GM12801 (cell line): ENCODE data around the gene CARD14.

Source experiments
- CTCF ChIP-seq: IDR thresholded peaks from one replicate; pipeline ENCODE4 v1.5.1; 2011; ENCODE audit warnings: control low read depth; ENCODE audit not compliant: insufficient read length; ENCODE audit errors: extremely low read depth

The CARD14 gene

GRCh38 chr17:80169107-80169506 is 723 bp upstream of the CARD14 start:
- TF ChIP-seq CTCF = no peak

GRCh38 chr17:80171681-80172080 is 1.9 kb downstream of the CARD14 start:
- TF ChIP-seq CTCF = no peak

GRCh38 chr17:80173126-80173525 is 3.3 kb downstream of the CARD14 start:
- TF ChIP-seq CTCF = no peak

- TF ChIP-seq CTCF = no peak
Observed at GRCh38 chr17:80173916-80174315, 4.1 kb downstream of the CARD14 start.

DNA sequence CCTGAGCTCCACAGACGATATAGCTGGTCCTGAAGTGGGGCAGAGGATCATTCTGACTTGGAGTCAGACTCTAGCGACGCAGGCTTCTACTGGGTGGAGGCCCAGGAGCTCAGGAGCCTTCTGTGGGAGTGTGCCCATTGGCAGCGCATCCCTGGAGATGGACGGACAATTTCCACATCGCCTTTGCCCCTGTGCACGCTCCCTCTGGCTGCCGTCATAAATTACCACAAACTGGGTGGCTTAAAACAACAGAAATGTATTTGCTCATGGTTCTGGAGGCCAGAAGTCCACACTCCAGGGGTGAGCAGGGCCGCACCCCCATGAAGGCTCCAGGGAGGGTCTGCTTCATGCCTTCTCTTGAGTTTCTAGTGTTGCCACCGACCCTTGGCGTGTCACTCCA is 6.9 kb downstream of the CARD14 start:
- TF ChIP-seq CTCF = no peak

DNA sequence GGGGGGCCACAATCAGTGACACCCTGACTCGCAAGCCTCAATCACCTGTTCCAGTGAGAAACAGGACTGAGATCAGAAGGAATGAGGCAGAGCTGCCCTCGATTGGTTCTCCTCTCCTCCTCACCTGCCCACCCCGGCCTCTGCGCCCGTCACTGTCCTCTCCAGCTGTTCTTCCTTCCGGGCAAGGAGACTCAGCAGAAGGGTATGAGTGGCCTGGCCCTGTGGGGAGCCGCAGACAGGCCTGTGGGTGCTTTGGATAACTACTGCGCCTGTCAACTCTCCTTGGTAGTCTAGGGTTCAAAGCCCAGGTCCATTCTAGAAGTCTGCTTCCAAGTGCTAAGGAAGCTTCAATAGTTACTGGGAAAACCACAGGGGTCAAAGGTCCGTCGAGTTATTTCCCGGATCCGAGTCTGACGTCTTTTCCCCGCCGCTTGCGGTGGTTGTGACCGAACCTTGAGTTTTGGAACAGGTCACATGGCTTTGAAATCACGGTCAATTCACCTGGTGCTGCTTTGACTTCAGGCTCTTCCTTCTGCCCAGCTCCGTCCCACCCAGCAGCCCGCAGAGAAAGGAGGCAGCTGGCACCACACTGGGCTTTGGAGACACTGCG is 8.3 kb downstream of the CARD14 start:
- no peak for TF ChIP-seq CTCF

GRCh38 chr17:80180192-80180591 is 10.4 kb downstream of the CARD14 start:
- no peak for TF ChIP-seq CTCF
